Nephron progenitor cell (in vitro differentiated cells): ENCODE results near the gene CYSRT1.
A peak's percentile ranks its signal among the peaks of the same experiment; 100 is the strongest.
"Not testable (repeated sequence)": the region's sequence is repeated elsewhere in the genome, so short reads cannot be mapped to it uniquely, and the experiment has no call there.

Source experiments
- DNase-seq: peaks from one replicate; pipeline ENCODE4 v3.0.0; 2021
- H3K27ac Mint-ChIP-seq: 2 replicates; pipeline ENCODE4 v1.8.0; 2021; ENCODE audit warnings: mild to moderate bottlenecking, moderate library complexity, mixed read lengths
- H3K27me3 Mint-ChIP-seq: 2 replicates; pipeline ENCODE4 v1.8.0; 2021; ENCODE audit warnings: mild to moderate bottlenecking, low read depth, mixed read lengths; ENCODE audit not compliant: poor library complexity
- H3K36me3 Mint-ChIP-seq: 2 replicates; pipeline ENCODE4 v1.8.0; 2021; ENCODE audit warnings: low read depth, mixed read lengths
- H3K4me1 Mint-ChIP-seq: 2 replicates; pipeline ENCODE4 v1.8.0; 2021; ENCODE audit warnings: mixed read lengths
- H3K4me3 Mint-ChIP-seq: 2 replicates; pipeline ENCODE4 v1.8.0; 2021; ENCODE audit warnings: mild to moderate bottlenecking, moderate library complexity, mixed read lengths
- H3K9me3 Mint-ChIP-seq: 2 replicates; pipeline ENCODE4 v1.8.0; 2021; ENCODE audit warnings: mild to moderate bottlenecking, moderate library complexity, mixed read lengths
- CTCF ChIP-seq: fragments of 200-600 bp; sonication (generic); IDR thresholded peaks from 2 replicates; pipeline ENCODE4 v1.5.0; 2021; ENCODE audit warnings: antibody characterized with exemption

CYSRT1 gene

GRCh38 chr9:137241490-137242268 lies 16.7 kb downstream of the CYSRT1 start:
- no peaks in the 10 kb centered on the region for H3K9me3 Mint-ChIP-seq
- no peak for TF ChIP-seq CTCF
- peaks cover 3% of the 10 kb centered on the region for H3K27me3 Mint-ChIP-seq
- no peak overlapping the region for H3K27ac Mint-ChIP-seq
- peak overlapping the region; percentile 89 for H3K4me3 Mint-ChIP-seq
- DNase-seq = no peak
- H3K36me3 Mint-ChIP-seq = peaks cover 15% of the 10 kb centered on the region
- H3K4me1 Mint-ChIP-seq = peaks cover 56% of the 10 kb centered on the region

- peak overlapping the region; percentile 51 for H3K27ac Mint-ChIP-seq
- H3K4me3 Mint-ChIP-seq = peak overlapping the region; percentile 89
- peaks cover 15% of the 10 kb centered on the region for H3K36me3 Mint-ChIP-seq
- H3K27me3 Mint-ChIP-seq = peaks cover 8% of the 10 kb centered on the region
- no peak for TF ChIP-seq CTCF
- no peak for DNase-seq
- H3K9me3 Mint-ChIP-seq = no peaks in the 10 kb centered on the region
- H3K4me1 Mint-ChIP-seq = peaks cover 60% of the 10 kb centered on the region
Measured at GRCh38 chr9:137242269-137243203, 17.6 kb downstream of the CYSRT1 start.

- Mint-ChIP-seq H3K4me3 (peak overlapping the region; percentile 89), H3K36me3 (peaks cover 15% of the 10 kb centered on the region), H3K27ac (peak overlapping the region; percentile 36), H3K4me1 (peaks cover 59% of the 10 kb centered on the region), H3K27me3 (peaks cover 10% of the 10 kb centered on the region)
- H3K9me3 Mint-ChIP-seq, DNase-seq: not testable (repeated sequence)
Measured at GRCh38 chr9:137243266-137243625, 18.3 kb downstream of the CYSRT1 start.

GRCh38 chr9:137243626-137244485 lies 18.9 kb downstream of the CYSRT1 start:
- H3K27ac Mint-ChIP-seq = peak overlapping the region; percentile 22
- DNase-seq = no peak
- peak overlapping the region; percentile 89 for H3K4me3 Mint-ChIP-seq

GRCh38 chr9:137244486-137245449 lies 19.8 kb downstream of the CYSRT1 start:
- no peak for TF ChIP-seq CTCF
- Mint-ChIP-seq H3K4me3 (no peak overlapping the region), H3K9me3 (no peaks in the 10 kb centered on the region), H3K27me3 (peaks cover 10% of the 10 kb centered on the region), H3K36me3 (peaks cover 15% of the 10 kb centered on the region), H3K4me1 (peaks cover 50% of the 10 kb centered on the region), H3K27ac (peak overlapping the region; percentile 22)
- no peak for DNase-seq

More at GRCh38 chr9:137243626-137244485, 18.9 kb downstream of the CYSRT1 start:
- peaks cover 15% of the 10 kb centered on the region for H3K36me3 Mint-ChIP-seq
- no peaks in the 10 kb centered on the region for H3K9me3 Mint-ChIP-seq
- H3K27me3 Mint-ChIP-seq = peaks cover 10% of the 10 kb centered on the region
- H3K4me1 Mint-ChIP-seq = peaks cover 53% of the 10 kb centered on the region
- TF ChIP-seq CTCF = no peak
